ENCODE measurements around the gene TP53TG3B.
"Not testable (repeated sequence)": the region's sequence is repeated elsewhere in the genome, so short reads cannot be mapped to it uniquely, and the experiment has no call there.

- TF ChIP-seq POLR2A (IDR thresholded peaks at IDR 0.05; ENCODE audit: low read length); GATA1 (IDR thresholded peaks at IDR 0.05; ENCODE audit: low read depth, low read length): not testable (repeated sequence)
These were observed 22.8 kb upstream of the TP53TG3B start for GRCh38 chr16:33337627-33338542.
